D341Med (cell line): Measurements from ENCODE around the gene SRBD1.

ENCODE experiments used
- DNase-seq: peaks from one replicate; pipeline ENCODE4 v3.0.0; 2012; ENCODE audit warnings: low spot score

Gene SRBD1

GRCh38 chr2:45379399-45380087 is 231.5 kb downstream of the SRBD1 start:
- no peak for DNase-seq

GRCh38 chr2:45373534-45373933 is 237.5 kb downstream of the SRBD1 start:
- DNase-seq: no peak

GRCh38 chr2:45370369-45370768 is 240.7 kb downstream of the SRBD1 start:
- DNase-seq: no peak

GRCh38 chr2:45368792-45369191 is 242.3 kb downstream of the SRBD1 start:
- DNase-seq: no peak

- DNase-seq: no peak
Measured at GRCh38 chr2:45361666-45362065, 249.4 kb downstream of the SRBD1 start.

- no peak for DNase-seq
Measured at GRCh38 chr2:45354776-45355175, 256.3 kb downstream of the SRBD1 start.

GRCh38 chr2:45353879-45354278 is 257.2 kb downstream of the SRBD1 start:
- DNase-seq: no peak

- no peak for DNase-seq
Measured at GRCh38 chr2:45352506-45352905, 258.6 kb downstream of the SRBD1 start.

- no peak for DNase-seq
Measured at GRCh38 chr2:45345331-45346234, 265.5 kb downstream of the SRBD1 start.

GRCh38 chr2:45344502-45344901 is 266.6 kb downstream of the SRBD1 start:
- DNase-seq: no peak

- no peak for DNase-seq
Measured at GRCh38 chr2:45344071-45344470, 267.0 kb downstream of the SRBD1 start.

- no peak for DNase-seq
Measured at GRCh38 chr2:45343251-45344017, 267.6 kb downstream of the SRBD1 start.

GRCh38 chr2:45340318-45340717 is 270.7 kb downstream of the SRBD1 start:
- no peak for DNase-seq

- no peak for DNase-seq
Measured at GRCh38 chr2:45339253-45339652, 271.8 kb downstream of the SRBD1 start.
